Stimulated activated CD4-positive, alpha-beta T cell treated with anti-CD3 and anti-CD28 coated beads, Interleukin-2, amount 100 ng/mL, for 24 hours (primary cell): ENCODE results near the gene PRRT3.

Experiments used
- DNase-seq, 2 donors: peaks; one replicate each; pipeline ENCODE4 v3.0.0-alpha.2; 2020

Gene PRRT3

DNA sequence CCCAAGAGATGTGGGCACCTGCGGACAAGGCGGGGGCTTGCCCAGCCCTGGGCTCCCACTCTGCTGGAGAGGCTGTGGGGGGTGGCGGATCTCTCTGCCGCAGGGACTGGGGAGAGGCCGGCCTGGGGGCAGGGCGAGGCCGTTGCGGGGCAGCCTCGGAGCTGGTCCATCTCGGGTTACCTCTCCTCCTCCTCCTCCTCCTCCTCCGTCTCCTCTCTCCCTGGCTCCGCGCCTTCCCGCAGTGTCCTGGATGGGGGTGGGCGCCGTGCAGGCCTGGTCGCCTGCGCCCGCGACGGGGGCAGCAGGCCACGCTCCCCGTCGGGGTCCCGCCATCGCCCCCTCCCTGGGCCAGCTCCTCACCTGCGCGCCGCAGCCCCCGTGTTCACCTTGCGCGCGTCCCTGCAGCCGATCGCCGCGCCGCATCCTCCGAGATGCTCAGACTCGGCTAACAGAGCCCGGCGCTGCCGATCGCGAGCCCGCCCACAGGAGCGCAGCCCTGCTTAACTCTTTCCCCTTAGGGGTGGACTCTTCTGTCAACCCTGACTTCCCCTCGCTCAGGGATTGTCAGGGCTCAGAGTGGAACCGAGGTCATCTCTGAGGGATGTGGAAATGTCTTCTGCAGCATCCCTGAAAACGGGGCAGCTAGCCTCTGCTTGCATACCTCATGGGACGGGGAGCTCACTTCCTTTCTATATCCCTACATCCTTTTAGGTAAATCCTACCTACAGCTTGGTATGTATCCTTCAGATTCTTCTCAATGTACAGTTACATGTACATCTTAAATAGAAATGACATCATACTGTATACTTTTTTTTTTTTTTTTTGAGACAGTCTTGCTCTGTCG lies at the start of gene PRRT3:
Gene PRRT3, minus strand, starts transcription at position 447 of the 844 bp plus-strand sequence. CDS start 2,293 bp downstream, outside the sequence.
- DNase-seq, result peak; percentile 68 to 73

DNA sequence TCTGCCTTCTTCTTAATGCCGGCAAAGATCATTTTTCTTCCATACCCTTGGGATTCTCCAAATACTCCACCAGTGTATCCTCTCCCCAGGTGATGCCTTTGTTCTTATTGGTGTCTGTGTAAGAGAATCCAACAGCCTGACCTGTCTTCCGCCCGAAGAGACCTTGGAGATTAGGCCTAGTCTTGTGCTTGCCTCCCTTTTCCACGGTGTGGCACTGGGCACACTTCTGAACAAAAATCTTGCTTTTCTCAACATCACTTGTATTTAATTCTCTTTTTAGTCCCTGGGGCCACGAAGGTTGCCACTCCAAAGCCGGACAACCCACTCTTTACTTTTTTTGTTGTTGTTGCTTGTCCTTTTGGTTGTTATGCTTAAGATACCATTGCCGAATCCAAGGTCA lies 48.5 kb upstream of the PRRT3 start:
- DNase-seq, result no peak

DNA sequence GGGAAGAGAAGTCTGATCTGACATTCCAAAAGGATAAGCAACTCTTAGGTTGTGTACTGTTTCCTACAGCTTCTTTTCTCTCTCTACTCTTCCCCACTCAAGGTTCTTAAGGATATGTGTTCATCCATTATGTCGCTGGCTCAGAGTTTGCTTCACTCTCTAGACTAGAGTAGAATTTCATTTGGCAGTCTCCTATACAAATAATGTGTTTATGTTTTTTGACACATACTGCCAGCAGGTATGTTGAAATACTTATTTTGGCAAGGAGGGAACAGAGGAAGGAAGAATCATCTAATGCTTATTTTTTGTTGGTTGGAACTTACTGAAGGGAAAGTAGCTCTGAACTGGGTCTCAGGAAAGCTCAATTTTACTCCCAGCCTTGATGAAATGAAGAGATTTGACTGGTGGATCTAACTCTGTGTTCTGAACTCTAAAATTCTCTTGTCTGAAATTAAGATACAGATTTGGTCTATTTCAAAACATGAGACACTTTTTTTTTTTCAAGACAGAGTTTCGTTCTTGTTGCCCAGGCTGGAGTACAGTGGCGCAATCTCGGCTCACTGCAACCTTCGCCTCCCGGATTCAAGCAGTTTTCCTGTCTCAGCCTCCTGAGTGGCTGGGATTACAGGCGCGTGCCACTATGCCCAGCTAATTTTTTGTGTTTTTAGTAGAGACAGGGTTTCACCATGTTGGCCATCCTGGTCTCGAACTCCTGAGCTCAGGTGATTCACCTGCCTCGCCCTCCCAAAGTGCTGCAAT lies 42.1 kb upstream of the PRRT3 start:
- DNase-seq, result no peak

DNA sequence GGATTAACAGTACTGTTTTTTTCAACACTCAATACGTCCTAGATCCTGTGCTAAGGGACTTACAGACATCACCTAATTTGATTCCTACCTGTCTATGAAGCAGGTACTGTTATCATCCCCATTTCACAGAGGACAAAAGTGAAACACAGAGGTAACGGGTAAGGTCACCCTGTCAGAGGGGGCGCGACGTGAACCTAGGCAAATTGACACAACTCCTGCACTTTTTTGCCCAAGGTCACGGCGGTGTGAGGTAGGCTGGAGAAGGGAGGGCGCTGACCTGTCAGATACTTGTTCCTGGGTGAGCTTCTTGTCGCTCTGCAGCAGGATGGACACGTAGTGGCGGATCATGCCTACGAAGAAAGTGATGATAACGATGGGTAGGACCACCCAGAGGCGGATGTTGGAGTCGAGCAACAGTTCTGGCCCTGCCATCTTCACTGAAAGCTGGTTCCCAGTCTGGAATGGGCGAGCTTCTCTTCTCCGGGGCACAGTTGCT lies 34.1 kb upstream of the PRRT3 start:
- DNase-seq, result no peak

DNA sequence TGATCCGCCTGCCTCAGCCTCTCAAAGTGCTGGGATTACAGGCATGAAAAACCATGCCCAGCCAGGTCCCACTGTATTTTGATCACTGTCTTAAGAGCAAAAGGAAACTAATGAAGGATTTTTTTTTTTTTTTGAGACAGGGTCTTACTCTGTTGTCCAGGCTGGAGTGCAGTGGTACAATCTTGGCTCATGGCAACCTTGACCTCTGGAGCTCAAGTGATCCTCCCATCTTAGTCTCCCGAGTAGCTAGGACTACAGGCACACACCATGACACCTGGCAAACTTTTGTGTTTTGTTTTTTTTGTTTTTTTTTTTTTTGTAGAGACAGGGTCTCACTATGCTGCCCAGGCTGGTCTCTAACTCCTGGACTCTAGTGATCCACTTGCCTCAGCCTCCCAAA lies 28.0 kb upstream of the PRRT3 start:
- DNase-seq, result no peak

DNA sequence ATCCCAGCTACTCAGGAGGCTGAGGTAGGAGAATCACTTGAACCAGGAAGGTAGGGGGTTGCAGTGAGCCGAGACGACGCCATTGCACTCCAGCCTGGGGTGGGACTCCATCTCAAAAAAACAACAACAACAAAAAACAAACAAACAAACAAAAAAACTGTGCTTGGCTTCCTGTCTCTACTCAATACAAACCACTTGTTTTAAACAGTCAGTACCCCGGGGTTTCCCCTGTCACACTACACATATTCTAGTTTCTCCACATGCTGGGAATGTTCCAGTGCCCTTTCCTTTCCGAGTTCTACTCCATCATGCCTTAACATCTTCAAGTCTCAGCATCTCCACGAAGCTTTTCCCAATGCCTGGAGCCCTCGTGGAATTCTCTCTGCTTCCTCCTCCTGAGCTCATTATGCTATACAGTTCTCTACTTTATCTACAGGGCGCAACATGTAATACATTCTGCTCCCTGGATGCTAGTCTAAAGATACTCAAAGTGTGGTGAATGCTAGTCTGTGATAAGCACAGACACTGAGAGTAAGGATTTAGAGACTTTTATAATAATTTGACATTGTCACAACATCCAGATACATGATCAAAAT lies 26.6 kb upstream of the PRRT3 start:
- DNase-seq, result no peak

DNA sequence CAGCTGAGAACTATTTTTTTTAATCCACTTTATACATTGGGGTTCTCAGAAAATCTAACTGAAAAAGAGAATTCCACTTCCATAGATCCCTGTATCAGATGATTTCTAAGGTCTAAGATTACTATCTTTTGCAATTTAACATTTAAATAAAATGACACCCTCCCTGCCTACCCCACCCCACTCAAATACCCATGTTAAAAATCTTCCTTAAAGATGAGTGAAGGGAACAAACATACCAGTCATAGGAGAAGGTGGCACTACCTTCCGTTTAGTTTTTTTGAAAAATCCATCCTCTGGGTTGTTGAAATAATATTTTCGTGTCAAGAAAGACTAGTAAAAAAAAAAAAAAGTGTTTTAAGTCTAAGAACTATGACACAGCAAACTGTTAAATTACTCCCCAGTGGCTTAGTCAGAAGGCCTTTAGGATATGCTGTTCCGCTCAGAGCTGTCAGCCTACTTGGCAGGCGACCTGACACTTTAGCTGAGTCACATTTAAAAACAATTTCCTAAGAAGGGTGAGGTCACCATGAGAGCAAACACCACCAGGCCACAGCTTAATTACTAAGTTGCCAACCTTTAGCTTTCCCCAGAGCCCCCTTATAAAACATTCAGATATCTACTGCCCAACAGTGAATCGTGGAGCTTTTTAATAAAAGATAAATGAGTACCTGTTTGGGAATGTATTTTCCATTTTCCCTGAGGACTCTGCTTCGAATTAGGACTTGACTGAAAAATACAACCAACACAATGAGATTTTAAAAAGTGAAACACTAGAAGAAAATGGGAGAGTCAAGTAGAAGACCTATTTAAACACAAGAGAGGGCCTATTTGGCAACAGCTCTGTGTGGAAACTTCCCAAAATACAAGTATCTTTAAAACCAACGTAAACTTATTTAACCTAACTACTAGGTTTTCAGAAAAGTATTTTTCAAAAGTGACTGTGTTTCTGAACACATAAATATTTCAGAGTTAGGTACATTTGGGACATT lies 24.8 kb upstream of the PRRT3 start:
- DNase-seq, result peak in 1 of 2 donors; percentile 17

DNA sequence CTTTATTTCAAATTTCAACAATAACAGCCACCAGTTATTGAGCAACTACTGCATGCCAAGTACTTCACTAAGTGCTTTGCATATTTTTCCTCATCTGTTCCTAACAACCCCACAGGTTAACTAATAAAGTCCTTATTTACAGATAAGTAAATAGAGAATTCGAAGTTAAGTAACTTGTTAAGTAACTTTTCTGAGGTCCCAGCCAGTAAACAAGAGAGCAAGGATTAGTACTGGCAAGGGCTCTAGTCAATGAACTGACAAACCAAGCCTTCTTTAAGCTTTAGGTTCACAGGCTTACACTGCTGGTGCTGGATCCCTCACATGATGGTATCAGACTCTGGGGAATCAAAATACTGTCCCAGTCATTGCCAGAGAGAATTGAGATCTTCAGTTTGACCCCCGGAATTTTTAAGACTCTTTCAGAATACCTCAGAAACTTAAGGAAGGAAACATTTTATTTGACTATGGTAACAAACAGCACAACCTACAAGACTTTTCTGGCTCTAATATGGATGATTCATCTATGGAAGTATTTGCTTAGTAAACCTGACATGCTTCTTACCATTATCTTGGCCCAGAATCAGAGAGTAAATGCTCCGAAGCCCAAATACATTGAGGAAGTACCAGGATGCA lies 17.9 kb upstream of the PRRT3 start:
- no peak for DNase-seq

DNA sequence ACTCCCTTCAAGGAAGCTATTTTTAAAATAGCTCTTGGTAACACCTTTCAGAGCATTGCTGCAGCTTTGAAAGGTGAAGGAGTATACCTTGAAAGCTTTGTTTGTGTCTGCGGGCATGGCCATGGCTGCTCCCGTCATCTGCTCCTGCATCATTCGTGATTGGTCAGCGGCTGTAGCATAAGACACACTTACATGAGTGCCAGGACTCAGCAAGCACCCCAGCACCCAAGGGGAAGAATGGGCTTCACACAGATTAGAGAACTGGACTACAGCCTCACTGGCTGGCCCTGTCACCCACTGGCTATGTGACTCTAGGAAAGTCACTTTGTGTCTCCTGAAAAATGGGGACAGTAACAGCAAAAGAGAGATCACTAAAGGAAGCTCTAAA lies 17.4 kb upstream of the PRRT3 start:
- DNase-seq, result no peak

DNA sequence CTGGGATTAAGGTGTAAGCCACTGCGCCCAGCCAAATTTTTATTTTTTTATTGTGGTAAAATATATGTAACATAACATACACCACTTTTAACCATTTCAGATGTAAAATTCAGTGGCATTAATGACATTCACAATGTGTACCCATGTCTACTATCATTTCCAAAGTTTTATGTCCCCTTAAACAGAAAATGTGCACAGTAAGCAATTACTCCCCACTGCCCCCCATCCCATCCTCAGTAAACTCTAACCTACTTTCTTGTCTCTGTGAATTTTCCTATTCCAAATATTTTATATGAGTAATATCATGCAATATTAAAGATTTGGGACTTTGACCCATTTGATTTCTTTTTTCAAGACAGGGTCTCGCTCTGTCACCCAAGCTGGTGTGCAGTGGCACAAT lies 14.6 kb upstream of the PRRT3 start:
- DNase-seq, result no peak

DNA sequence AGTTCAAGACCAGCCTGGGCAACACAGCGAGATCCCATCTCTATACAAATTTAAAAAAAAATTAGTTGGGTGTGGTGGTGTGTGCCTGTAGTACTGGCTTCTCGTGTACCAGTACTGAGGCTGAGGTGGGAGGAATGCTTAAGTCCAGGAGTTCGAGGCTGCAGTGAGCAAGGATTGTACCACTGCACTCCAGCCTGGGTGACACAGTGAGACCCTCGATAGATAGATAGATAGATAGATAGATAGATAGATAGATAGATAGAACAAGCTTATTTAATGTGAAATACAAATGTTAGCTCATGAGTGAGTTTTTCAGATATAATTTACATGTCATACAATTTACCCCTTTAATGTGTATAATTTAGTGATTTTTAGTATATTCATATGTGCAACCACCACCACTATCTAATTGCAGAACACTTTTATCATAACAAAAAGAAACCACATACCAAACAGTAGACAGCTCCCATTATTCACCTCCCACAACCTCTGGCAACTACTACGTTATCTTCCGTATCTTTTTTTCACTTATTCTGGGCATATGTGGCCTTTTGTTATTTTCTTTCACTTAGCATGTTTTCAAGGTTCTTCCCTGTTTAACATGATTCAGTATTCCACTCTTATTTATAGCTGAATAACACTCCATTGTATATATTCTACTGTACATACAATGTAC lies 13.1 kb upstream of the PRRT3 start:
- no peak for DNase-seq

DNA sequence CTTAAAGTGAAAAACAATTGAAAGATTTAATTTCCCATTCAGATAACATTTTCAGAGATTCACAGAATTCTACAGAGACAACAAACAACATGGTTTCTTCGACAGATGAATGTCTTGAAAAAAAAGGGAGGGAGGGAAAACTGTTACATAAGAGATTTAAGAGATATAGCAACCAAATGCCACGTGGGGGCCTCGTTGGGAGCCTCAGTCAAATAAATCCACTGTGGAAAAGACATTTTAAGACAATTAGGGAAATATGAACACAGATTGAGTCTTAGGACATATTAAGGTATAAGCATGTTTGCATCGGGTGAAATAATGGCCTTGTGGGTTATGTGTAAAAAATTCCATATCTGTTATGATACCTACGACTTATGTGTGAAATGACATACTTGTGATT lies 5.0 kb upstream of the PRRT3 start:
- no peak for DNase-seq

DNA sequence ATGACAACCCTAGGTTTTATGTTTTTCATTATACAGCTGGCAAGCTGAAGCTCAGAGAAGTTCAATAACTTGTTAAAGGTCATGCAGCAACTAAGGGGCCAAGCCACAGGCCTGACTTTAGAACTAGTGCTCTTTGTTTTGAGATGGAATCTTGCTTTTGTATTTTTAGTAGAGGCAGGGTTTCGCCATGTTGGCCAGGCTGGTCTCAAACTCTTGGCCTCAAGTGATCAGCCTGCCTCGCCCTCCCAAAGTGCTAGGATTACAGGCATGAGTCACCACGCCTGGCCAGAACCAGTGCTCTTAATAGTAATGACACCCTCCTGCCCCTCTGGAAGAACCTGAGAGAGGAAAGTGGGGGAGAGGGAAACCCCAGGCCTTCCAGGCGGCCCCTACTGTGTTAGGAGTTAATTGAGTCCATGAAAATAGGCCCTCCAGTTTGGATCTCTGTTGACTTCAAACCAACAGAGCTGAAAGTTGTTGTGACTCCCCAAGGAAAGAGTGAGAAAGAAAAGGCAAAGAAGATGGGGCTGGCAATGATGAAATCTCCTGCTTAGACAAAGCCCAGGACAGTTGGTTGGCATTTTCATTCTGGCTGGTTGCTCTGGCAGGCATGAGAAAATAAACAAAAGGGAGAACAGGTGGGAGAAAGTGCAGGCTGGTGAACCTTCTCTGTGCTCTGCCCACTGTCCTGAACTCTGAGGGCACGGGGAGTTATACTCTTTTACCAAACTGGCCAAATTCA lies 3.6 kb upstream of the PRRT3 start:
- no peak for DNase-seq

DNA sequence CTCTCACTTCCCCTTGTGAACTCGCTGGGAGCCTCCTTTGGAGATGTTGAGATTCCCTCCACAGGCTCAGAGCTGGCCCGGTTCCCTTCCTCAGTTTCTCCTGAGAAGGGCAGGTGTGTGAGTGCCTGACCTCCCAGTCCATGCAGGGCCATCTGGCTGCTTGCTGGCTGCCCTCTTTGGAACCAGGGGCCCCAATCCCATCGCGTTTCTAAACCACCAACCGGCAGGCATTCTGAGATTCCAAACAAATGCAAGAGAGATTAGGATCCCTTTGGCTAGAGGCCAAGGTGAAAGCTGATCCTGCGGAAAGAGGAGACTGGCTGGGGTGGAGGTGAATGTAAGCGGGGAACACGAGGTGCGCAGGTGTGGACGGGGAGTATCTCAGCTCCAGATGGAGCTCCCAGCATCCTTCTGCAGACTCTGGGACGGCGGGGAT lies 2.9 kb upstream of the PRRT3 start:
- no peak for DNase-seq

DNA sequence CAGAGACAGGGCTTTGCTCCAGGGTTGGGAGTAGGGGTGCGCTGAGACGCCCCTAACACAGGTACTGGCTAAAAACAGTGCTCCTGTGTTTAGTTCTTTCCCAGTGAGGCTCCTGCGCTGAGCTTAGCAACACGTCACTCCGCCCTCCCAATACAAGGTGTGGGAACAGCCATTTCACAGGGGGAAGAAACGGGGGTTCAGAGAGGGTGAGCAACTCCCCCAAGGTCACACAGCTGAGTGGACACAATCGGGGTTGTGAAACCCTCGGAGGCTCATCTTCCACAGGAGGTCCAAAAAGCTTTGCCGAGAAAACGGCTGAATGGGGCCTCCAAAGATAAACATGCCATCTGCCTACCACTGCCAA lies 628 bp downstream of the PRRT3 start:
- DNase-seq, result peak in 1 of 2 donors; percentile 16

DNA sequence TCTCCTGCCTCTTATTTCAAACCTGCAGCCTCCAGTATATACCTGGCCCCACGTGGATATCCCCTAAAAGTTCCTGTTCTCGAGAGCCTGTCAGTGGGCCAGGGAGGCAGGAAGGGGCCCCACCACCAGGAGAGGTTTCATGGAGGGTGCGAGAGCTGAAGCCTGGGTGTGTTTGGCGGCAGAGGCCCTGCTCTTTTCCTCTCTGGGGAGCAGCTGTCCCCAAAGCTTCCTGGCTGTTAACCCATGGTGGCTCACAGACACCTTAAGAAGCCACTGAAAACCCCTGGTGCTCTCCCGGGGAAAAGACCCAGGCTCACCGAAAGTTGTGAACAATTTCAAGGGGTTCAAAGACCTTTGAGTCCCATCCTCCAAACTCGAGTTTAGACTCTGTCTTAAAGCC lies 1.1 kb downstream of the PRRT3 start:
- DNase-seq, result peak in 1 of 2 donors; percentile 39

DNA sequence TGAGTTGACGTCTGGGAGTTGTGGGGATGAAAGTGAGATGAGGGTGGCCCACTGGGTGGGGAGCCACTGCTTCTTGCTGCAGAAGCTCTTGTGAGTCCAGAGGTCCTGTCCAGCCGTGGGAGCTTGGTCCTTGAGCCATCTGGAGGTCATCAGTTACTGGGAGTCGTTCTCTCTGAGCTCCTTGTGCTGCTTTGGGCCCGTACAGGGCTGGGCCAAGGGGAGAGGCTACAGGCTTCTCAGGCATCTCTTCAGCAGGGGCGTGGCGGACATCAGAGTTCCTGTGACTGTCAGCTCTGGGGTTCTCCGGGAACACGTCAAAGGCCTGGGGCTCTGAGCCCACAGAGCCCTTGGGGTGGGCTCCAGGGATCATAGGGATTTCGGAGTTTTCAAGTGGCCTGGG lies 2.6 kb downstream of the PRRT3 start:
- DNase-seq, result no peak

DNA sequence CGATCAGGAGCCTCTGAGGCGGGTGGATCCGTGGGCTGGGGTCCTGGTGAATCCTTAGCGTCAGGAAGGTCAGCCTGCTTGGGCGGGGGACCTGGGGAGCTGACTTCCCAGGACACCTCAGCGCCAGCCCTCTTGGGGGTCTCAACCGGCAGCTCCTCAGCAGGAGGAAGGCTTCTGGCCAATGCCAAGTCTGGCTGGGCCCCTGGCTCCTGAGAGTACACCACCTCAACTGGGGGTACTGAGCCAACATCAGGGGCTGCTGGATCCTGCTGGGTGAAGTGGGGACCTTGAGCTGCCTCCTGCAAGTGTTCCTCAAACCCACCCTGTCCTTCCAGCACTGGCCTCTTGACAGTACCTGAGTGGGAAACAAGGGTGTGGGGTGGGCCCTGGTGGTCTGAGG lies 3.1 kb downstream of the PRRT3 start:
- no peak for DNase-seq

DNA sequence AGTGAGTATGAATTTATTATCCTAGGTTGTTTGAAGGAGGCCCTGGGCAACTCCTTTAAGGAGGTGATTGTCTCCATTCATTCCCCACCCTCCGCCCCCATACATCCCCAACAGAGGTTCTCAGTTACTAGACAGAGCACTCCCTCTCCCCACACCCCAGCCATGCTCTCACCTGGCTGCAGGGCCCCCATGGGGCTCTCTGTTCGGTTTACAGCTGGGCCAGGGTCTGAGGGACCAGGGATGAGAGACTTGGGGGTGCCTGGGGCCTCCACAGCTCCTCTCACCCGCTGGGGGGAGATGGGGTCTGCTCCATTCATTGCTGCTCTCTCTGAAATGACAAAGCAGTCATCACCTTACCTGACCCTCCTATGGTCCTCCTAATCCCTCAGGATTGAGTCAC lies 3.6 kb downstream of the PRRT3 start:
- DNase-seq, result no peak
